ENCODE measurements around the gene CABP4. TPM values are rescaled to one million over a fixed set of nuclear protein-coding genes. Genes with fewer than 3 reads are reported as not detected.
A peak's percentile ranks its signal among the peaks of the same experiment; 100 is the strongest.

The CABP4 gene
- total RNA-seq, 1 experiment from 2014 or later, result 0.55 TPM

DNA sequence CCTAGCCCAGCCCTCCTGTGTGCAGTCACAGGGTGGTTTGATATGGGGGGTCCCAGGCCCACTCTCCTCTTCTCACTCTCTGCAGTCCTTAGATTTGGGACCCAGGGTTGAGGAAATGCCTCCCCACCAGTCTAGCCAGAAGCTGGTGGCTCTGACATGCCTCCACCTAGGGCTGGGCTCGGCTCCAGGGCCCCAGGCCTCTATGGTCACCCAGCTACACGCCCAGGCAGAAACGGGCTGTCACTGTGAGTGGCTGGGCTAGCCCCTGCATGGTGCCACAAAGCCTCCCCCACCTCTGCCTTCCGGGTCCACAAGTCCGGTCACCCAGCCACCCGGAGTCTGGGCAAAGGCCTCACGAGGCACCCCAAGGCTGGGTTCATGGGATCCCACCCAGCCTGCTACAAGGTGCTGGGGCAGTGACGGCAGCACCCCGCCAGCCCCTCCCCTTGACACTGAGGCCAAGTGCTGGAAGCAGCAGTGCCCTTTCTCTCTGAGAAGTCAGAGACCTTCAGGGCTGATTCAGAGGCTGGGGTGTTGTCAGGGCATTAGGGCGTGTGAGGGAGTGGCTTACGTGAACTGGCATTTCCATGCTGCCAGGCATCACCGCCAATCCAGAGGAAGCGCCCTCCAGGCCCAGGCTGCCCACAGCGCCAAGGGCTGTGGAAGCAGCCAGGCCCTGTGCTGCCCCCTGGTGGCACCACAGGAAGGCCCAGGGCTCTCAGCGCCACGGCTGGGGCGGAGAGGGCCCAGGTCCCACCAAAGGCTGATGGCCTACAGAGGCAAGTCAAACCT lies 50.6 kb downstream of the CABP4 start:
- Histone ChIP-seq H4K20me1 (ENCODE audit: low read length) (peaks cover 4% of the 10 kb centered on the region; the same call in 1 of the 2 replicates), H3K27ac (ENCODE audit: low read length) (peak overlapping the region; percentile 95), H2AFZ (ENCODE audit: low read length) (peak overlapping the region; percentile 68), H3K79me2 (ENCODE audit: low read length) (peaks cover 31% of the 10 kb centered on the region), H3K4me2 (ENCODE audit: low read length) (peak overlapping the region; percentile 95), H3F3A (ENCODE audit: low read length, unreplicated experiment) (no peaks in the 10 kb centered on the region), H3K36me3 (ENCODE audit: low read depth, low read length) (no peaks in the 10 kb centered on the region), H3K9me2 (replicated peaks; ENCODE audit: low read length) (no peaks in the 10 kb centered on the region), H3K27me3 (ENCODE audit: low read length) (no peaks in the 10 kb centered on the region), H3K9ac (ENCODE audit: low read length) (peak overlapping the region; percentile 72), H3K9me3 (ENCODE audit: low read length) (no peaks in the 10 kb centered on the region), H3K4me3 (ENCODE audit: low read length) (peak overlapping the region; percentile 96), H3K4me1 (ENCODE audit: insufficient read depth, low read length) (peaks cover 33% of the 10 kb centered on the region)
- intact Hi-C loops (cut with micrococcal nuclease), result loop anchor here (1.0 to 5.0 kb wide), 5 partner anchors 23 to 115 kb away; partner anchors contain the start of genes AIP, CORO1B, RAD9A and RPS6KB2
- peak; percentile 57 for ATAC-seq
- no TSS peak for BruUV-seq (replicated peaks)
- POLR2A ChIA-PET (ENCODE audit: unreplicated experiment), result no interaction called here
- peak; percentile 99 for DNase-seq
- CTCF ChIA-PET, result interaction anchor here (0.5 to 0.6 kb wide), 2 partner anchors 104 to 149 kb away, joined by 5 to 10 read pairs; partner anchors contain the start of gene PPP1CA
- TF ChIP-seq, protein P1, sequence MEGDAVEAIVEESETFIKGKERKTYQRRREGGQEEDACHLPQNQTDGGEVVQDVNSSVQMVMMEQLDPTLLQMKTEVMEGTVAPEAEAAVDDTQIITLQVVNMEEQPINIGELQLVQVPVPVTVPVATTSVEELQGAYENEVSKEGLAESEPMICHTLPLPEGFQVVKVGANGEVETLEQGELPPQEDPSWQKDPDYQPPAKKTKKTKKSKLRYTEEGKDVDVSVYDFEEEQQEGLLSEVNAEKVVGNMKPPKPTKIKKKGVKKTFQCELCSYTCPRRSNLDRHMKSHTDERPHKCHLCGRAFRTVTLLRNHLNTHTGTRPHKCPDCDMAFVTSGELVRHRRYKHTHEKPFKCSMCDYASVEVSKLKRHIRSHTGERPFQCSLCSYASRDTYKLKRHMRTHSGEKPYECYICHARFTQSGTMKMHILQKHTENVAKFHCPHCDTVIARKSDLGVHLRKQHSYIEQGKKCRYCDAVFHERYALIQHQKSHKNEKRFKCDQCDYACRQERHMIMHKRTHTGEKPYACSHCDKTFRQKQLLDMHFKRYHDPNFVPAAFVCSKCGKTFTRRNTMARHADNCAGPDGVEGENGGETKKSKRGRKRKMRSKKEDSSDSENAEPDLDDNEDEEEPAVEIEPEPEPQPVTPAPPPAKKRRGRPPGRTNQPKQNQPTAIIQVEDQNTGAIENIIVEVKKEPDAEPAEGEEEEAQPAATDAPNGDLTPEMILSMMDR (conservative IDR thresholded peaks at IDR 0.05; ENCODE audit: low read depth, low read length), result peak; percentile 97
- no peak for TF ChIP-seq EZH2 (IDR thresholded peaks at IDR 0.05; ENCODE audit: low read length, unreplicated experiment)

- ATAC-seq, result no peak
- peak overlapping the region; percentile 76 for H3K4me3 ChIP-seq (ENCODE audit: low read length)
- no peaks in the 10 kb centered on the region for H3K9me3 ChIP-seq (ENCODE audit: low read length)
- intact Hi-C loops (cut with micrococcal nuclease), result loop anchor here (1.0 to 5.0 kb wide), 4 partner anchors 42 to 116 kb away; partner anchors contain the start of genes CORO1B, RAD9A and RPS6KB2
- no peak for TF ChIP-seq EZH2 (IDR thresholded peaks at IDR 0.05; ENCODE audit: low read length, unreplicated experiment)
- TF ChIP-seq, protein P1 (conservative IDR thresholded peaks at IDR 0.05; ENCODE audit: low read depth, low read length), result peak; percentile 47; the same call in 1 of the 2 replicates
- H3K9ac ChIP-seq (ENCODE audit: low read length), result peak overlapping the region; percentile 72
- H2AFZ ChIP-seq (ENCODE audit: low read length), result no peak overlapping the region
- POLR2A ChIA-PET (ENCODE audit: unreplicated experiment), result no interaction called here
- no peaks in the 10 kb centered on the region for H3K36me3 ChIP-seq (ENCODE audit: low read depth, low read length)
- H3K4me1 ChIP-seq (ENCODE audit: insufficient read depth, low read length), result peaks cover 33% of the 10 kb centered on the region
- H4K20me1 ChIP-seq (ENCODE audit: low read length), result 0 out of 2 replicates have a peak, but pooled peaks cover 4% of the 10 kb centered on the region
- peak overlapping the region; percentile 20; the same call in 1 of the 2 replicates for H3K27ac ChIP-seq (ENCODE audit: low read length)
- H3K4me2 ChIP-seq (ENCODE audit: low read length), result peak overlapping the region; percentile 95
- no peaks in the 10 kb centered on the region for H3F3A ChIP-seq (ENCODE audit: low read length, unreplicated experiment)
- no peak for DNase-seq
- H3K79me2 ChIP-seq (ENCODE audit: low read length), result peaks cover 31% of the 10 kb centered on the region
- CTCF ChIA-PET, result no interaction called here
- no TSS peak for BruUV-seq (replicated peaks)
- no peaks in the 10 kb centered on the region for H3K27me3 ChIP-seq (ENCODE audit: low read length)
- no peaks in the 10 kb centered on the region for H3K9me2 ChIP-seq (replicated peaks; ENCODE audit: low read length)
These were observed 51.4 kb downstream of the CABP4 start for GRCh38 chr11:67506426-67507051.

All from PC-3 (cell line).